Colon (tissue), 2 donors: ENCODE data around the gene DGKH.
"Not testable (repeated sequence)": the region's sequence is repeated elsewhere in the genome, so short reads cannot be mapped to it uniquely, and the experiment has no call there.

Experiments
- FAIRE-seq: peaks from 2 replicates; lab custom pipeline; 2012; peaks lifted over from hg19 to GRCh38; lab: Jason Lieb, UNC
- donor health status: control.
- donor health status: control.

The DGKH gene

GRCh38 chr13:42071672-42072419 is 23.4 kb downstream of the DGKH start:
- no peak for FAIRE-seq

- FAIRE-seq: no peak
Measured at GRCh38 chr13:42073683-42074082, 25.2 kb downstream of the DGKH start.

GRCh38 chr13:42075517-42075916 is 27.1 kb downstream of the DGKH start:
- no peak for FAIRE-seq

- no peak for FAIRE-seq
Measured at GRCh38 chr13:42076309-42076713, 27.9 kb downstream of the DGKH start.

- no peak for FAIRE-seq
Measured at GRCh38 chr13:42078128-42078808, 29.8 kb downstream of the DGKH start.

GRCh38 chr13:42083138-42083770 is 34.8 kb downstream of the DGKH start:
- FAIRE-seq: no peak

- no peak for FAIRE-seq
Measured at GRCh38 chr13:42084722-42085121, 36.3 kb downstream of the DGKH start.

- no peak for FAIRE-seq
Measured at GRCh38 chr13:42086582-42086981, 38.1 kb downstream of the DGKH start.

GRCh38 chr13:42094516-42095040 is 46.1 kb downstream of the DGKH start:
- no peak for FAIRE-seq

- FAIRE-seq: not testable (repeated sequence)
Measured at GRCh38 chr13:42096222-42096621, 47.8 kb downstream of the DGKH start.

- no peak for FAIRE-seq
Measured at GRCh38 chr13:42099962-42100675, 51.7 kb downstream of the DGKH start.

GRCh38 chr13:42100960-42101359 is 52.5 kb downstream of the DGKH start:
- FAIRE-seq: no peak

GRCh38 chr13:42101821-42102585 is 53.6 kb downstream of the DGKH start:
- no peak for FAIRE-seq

- FAIRE-seq: no peak
Measured at GRCh38 chr13:42102961-42103865, 54.8 kb downstream of the DGKH start.

- FAIRE-seq: no peak
Measured at GRCh38 chr13:42106998-42107397, 58.5 kb downstream of the DGKH start.

GRCh38 chr13:42107421-42107820 is 59.0 kb downstream of the DGKH start:
- FAIRE-seq: no peak

- no peak for FAIRE-seq
Measured at GRCh38 chr13:42108217-42108616, 59.8 kb downstream of the DGKH start.

- FAIRE-seq: no peak
Measured at GRCh38 chr13:42109957-42110356, 61.5 kb downstream of the DGKH start.

- FAIRE-seq: no peak
Measured at GRCh38 chr13:42110410-42111155, 62.1 kb downstream of the DGKH start.

GRCh38 chr13:42112864-42113263 is 64.4 kb downstream of the DGKH start:
- no peak for FAIRE-seq
